Natural killer cell (primary cell): Measurements from ENCODE around the gene IGFL4. TPM values are rescaled to one million over a fixed set of nuclear protein-coding genes. Genes with fewer than 3 reads are reported as not detected.
A peak's percentile ranks its signal among the peaks of the same experiment; 100 is the strongest.

Experiments used
- ATAC-seq, 3 donors: fragments of 150-1000 bp in 2 of 3; fragments of 200-7000 bp in 1 of 3; cut with Tn5 transposase; 1 replicate in 1 of 3; 2 replicates in 2 of 3; pipeline ENCODE4 v1.10.0; 2021; ENCODE audit warnings: mild to moderate bottlenecking in 2 of 3, moderate library complexity in 2 of 3
- DNase-seq, 2 donors: peaks; one replicate each; pipeline versions ENCODE4 v3.0.0 to v3.0.0-alpha.2; 2013 to 2021; ENCODE audit warnings: mixed read lengths in 1 of 2
- H3K27ac ChIP-seq: one replicate; pipeline ENCODE4 v1.5.1; 2013; ENCODE audit warnings: mild to moderate bottlenecking, low read length
- H3K27me3 ChIP-seq: one replicate; pipeline ENCODE4 v1.6.1; 2013; ENCODE audit warnings: low read length; ENCODE audit not compliant: control insufficient read depth, insufficient read depth
- H3K36me3 ChIP-seq: one replicate; pipeline ENCODE4 v1.6.1; 2013; ENCODE audit warnings: low read length; ENCODE audit not compliant: control insufficient read depth, insufficient read depth
- H3K4me1 ChIP-seq: one replicate; pipeline ENCODE4 v1.6.1; 2013; ENCODE audit warnings: low read length; ENCODE audit not compliant: control insufficient read depth, insufficient read depth
- H3K4me3 ChIP-seq: one replicate; pipeline ENCODE4 v1.5.1; 2013; ENCODE audit warnings: low read length
- H3K9me3 ChIP-seq: one replicate; pipeline ENCODE4 v1.6.1; 2013; ENCODE audit warnings: low read length; ENCODE audit not compliant: control insufficient read depth, insufficient read depth
- H3K27ac Mint-ChIP-seq, 2 donors: one replicate each; pipeline ENCODE4 v1.8.0; 2022; ENCODE audit warnings: mild to moderate bottlenecking in 2 of 2, mixed read lengths in 2 of 2, moderate library complexity in 1 of 2
- H3K27me3 Mint-ChIP-seq, 2 donors: one replicate each; pipeline ENCODE4 v1.8.0; 2022; ENCODE audit warnings: low read depth in 2 of 2, mixed read lengths in 2 of 2
- H3K36me3 Mint-ChIP-seq: one replicate; pipeline ENCODE4 v1.8.0; 2022; ENCODE audit warnings: mixed read lengths
- H3K4me1 Mint-ChIP-seq, 2 donors: one replicate each; pipeline ENCODE4 v1.8.0; 2022; ENCODE audit warnings: mixed read lengths in 2 of 2
- H3K4me3 Mint-ChIP-seq: one replicate; pipeline ENCODE4 v1.8.0; 2022; ENCODE audit warnings: mild to moderate bottlenecking, moderate library complexity, mixed read lengths
- H3K9me3 Mint-ChIP-seq, 2 donors: one replicate each; pipeline ENCODE4 v1.8.0; 2022; ENCODE audit warnings: mixed read lengths in 2 of 2
- CTCF ChIP-seq: fragments of 200-600 bp; IDR thresholded peaks from one replicate; pipeline ENCODE4 v1.8.0; 2022; ENCODE audit warnings: antibody characterized with exemption
- WGBS: methylation state at CpG from one replicate; pipeline ENCODE4 v1.1.7; 2013; ENCODE audit warnings: missing lambda C conversion rate; ENCODE audit not compliant: insufficient coverage; 5-methylcytosine and 5-hydroxymethylcytosine counted together
- intact Hi-C: fragments of 100-400 bp; cut with micrococcal nuclease; formaldehyde crosslinking; loops from one replicate; pipeline ENCODE4 v1.14.2; 2022
- total RNA-seq, 4 donors: library from RNA; stranded (reverse); fragments of 120-200 nt in 1 of 4; gene quantifications; one replicate each; pipeline versions ENCODE4 v1.2.3 to v1.2.4, GENCODE V29; 2013 to 2022

IGFL4 gene
- total RNA-seq, 3 donors from 2014 or later (not counting 1 experiment from before 2014, with no cell fraction given), result not detected

GRCh38 chr19:46015687-46016425 lies 24.9 kb downstream of the IGFL4 start:
- no peaks in the 10 kb centered on the region for H3K9me3 ChIP-seq
- DNase-seq (peak; percentile 40 to 69), ATAC-seq (peak; percentile 36 to 55 (median 52))
- Mint-ChIP-seq H3K27ac (peak overlapping the region; percentile 61 to 74), H3K27me3 (peaks cover 0 to 9% of the 10 kb centered on the region in 2 donors), H3K9me3 (no peaks in the 10 kb centered on the region), H3K4me3 (peak overlapping the region; percentile 96), H3K4me1 (peaks cover 12 to 24% of the 10 kb centered on the region in 2 donors), H3K36me3 (no peaks in the 10 kb centered on the region)
- H3K27me3 ChIP-seq, result peaks cover 5% of the 10 kb centered on the region
- intact Hi-C loops, result loop anchor here (5.0 to 10.0 kb wide), 2 partner anchors 199 to 241 kb away; partner anchors contain the start of gene RSPH6A
- peak overlapping the region; percentile 89 for H3K4me3 ChIP-seq
- H3K27ac ChIP-seq, result no peak overlapping the region
- WGBS, result 4% methylated on average over 63 of the region's 63 CpGs
- no peak for TF ChIP-seq CTCF
- H3K4me1 ChIP-seq, result peaks cover 24% of the 10 kb centered on the region
- no peaks in the 10 kb centered on the region for H3K36me3 ChIP-seq

- intact Hi-C loops, result loop anchor here (5.0 to 10.0 kb wide), 2 partner anchors 198 to 240 kb away; partner anchors contain the start of gene RSPH6A
- no peak overlapping the region for H3K27ac ChIP-seq
- H3K4me1 Mint-ChIP-seq, result peaks cover 12 to 25% of the 10 kb centered on the region in 2 donors
Measured at GRCh38 chr19:46014941-46015686, 25.7 kb downstream of the IGFL4 start.

GRCh38 chr19:46014534-46014933 lies 26.3 kb downstream of the IGFL4 start:
- WGBS, result 55% methylated on average over 6 of the region's 8 CpGs
- Histone ChIP-seq H3K4me3 (no peak overlapping the region), H3K4me1 (peaks cover 24% of the 10 kb centered on the region), H3K9me3 (no peaks in the 10 kb centered on the region), H3K27me3 (peaks cover 5% of the 10 kb centered on the region), H3K36me3 (no peaks in the 10 kb centered on the region), H3K27ac (no peak overlapping the region)
- Mint-ChIP-seq H3K4me1 (peaks cover 12 to 30% of the 10 kb centered on the region in 2 donors), H3K9me3 (no peaks in the 10 kb centered on the region), H3K4me3 (peak overlapping the region; percentile 78), H3K27ac (peak overlapping the region in 1 of 2 donors; percentile 57), H3K36me3 (no peaks in the 10 kb centered on the region), H3K27me3 (peaks cover 0 to 9% of the 10 kb centered on the region in 2 donors)
- no peak for DNase-seq
- ATAC-seq, result no peak
- intact Hi-C loops, result loop anchor here (10.0 kb wide), 1 partner anchor 240 kb away; no protein-coding TSS in a partner anchor
- TF ChIP-seq CTCF, result no peak

More at GRCh38 chr19:46014941-46015686, 25.7 kb downstream of the IGFL4 start:
- H3K36me3 Mint-ChIP-seq, result no peaks in the 10 kb centered on the region
- H3K27ac Mint-ChIP-seq, result peak overlapping the region in 1 of 2 donors; percentile 63
- peak; percentile 72 to 78 (median 74) for ATAC-seq
- H3K27me3 ChIP-seq, result peaks cover 5% of the 10 kb centered on the region
- peak overlapping the region; percentile 88 for H3K4me3 Mint-ChIP-seq
- peaks cover 24% of the 10 kb centered on the region for H3K4me1 ChIP-seq
- peak overlapping the region; percentile 0 for H3K4me3 ChIP-seq
- H3K27me3 Mint-ChIP-seq, result peaks cover 0 to 9% of the 10 kb centered on the region in 2 donors
- WGBS, result 17% methylated on average over 74 of the region's 74 CpGs
- no peaks in the 10 kb centered on the region for H3K9me3 ChIP-seq
- TF ChIP-seq CTCF, result no peak
- H3K9me3 Mint-ChIP-seq, result no peaks in the 10 kb centered on the region
- DNase-seq, result peak; percentile 62 to 79
- H3K36me3 ChIP-seq, result no peaks in the 10 kb centered on the region
